ENCODE data around the gene MSI2.
A peak's percentile ranks its signal among the peaks of the same experiment; 100 is the strongest.

The MSI2 gene

GRCh38 chr17:57406981-57407286, 150.6 kb downstream of the MSI2 start:
- DNase-seq (ENCODE audit: extremely low read depth in 1 of 2, low read depth in 1 of 2) = no peak

GRCh38 chr17:57407287-57408070, 151.2 kb downstream of the MSI2 start:
- no peak for DNase-seq (ENCODE audit: extremely low read depth in 1 of 2, low read depth in 1 of 2)

GRCh38 chr17:57408071-57408811, 151.9 kb downstream of the MSI2 start:
- peak in 1 of 2 donors; percentile 5 for DNase-seq (ENCODE audit: extremely low read depth in 1 of 2, low read depth in 1 of 2)

- no peak for DNase-seq (ENCODE audit: extremely low read depth in 1 of 2, low read depth in 1 of 2)
These were observed 153.8 kb downstream of the MSI2 start for GRCh38 chr17:57410169-57410568.

GRCh38 chr17:57412520-57413096, 156.3 kb downstream of the MSI2 start:
- DNase-seq (ENCODE audit: extremely low read depth in 1 of 2, low read depth in 1 of 2) = no peak

- no peak for DNase-seq (ENCODE audit: extremely low read depth in 1 of 2, low read depth in 1 of 2)
These were observed 157.7 kb downstream of the MSI2 start for GRCh38 chr17:57413848-57414651.

- no peak for DNase-seq (ENCODE audit: extremely low read depth in 1 of 2, low read depth in 1 of 2)
These were observed 159.5 kb downstream of the MSI2 start for GRCh38 chr17:57415751-57416207.

- no peak for DNase-seq (ENCODE audit: extremely low read depth in 1 of 2, low read depth in 1 of 2)
These were observed 160.0 kb downstream of the MSI2 start for GRCh38 chr17:57416369-57416768.

GRCh38 chr17:57417956-57418355, 161.6 kb downstream of the MSI2 start:
- DNase-seq (ENCODE audit: extremely low read depth in 1 of 2, low read depth in 1 of 2) = no peak

GRCh38 chr17:57418463-57419246, 162.3 kb downstream of the MSI2 start:
- DNase-seq (ENCODE audit: extremely low read depth in 1 of 2, low read depth in 1 of 2) = no peak

GRCh38 chr17:57419940-57420550, 163.7 kb downstream of the MSI2 start:
- no peak for DNase-seq (ENCODE audit: extremely low read depth in 1 of 2, low read depth in 1 of 2)

- DNase-seq (ENCODE audit: extremely low read depth in 1 of 2, low read depth in 1 of 2) = no peak
These were observed 164.7 kb downstream of the MSI2 start for GRCh38 chr17:57420734-57421717.

GRCh38 chr17:57422574-57423164, 166.3 kb downstream of the MSI2 start:
- peak in 1 of 2 donors; percentile 45 for DNase-seq (ENCODE audit: extremely low read depth in 1 of 2, low read depth in 1 of 2)

- no peak for DNase-seq (ENCODE audit: extremely low read depth in 1 of 2, low read depth in 1 of 2)
These were observed 167.2 kb downstream of the MSI2 start for GRCh38 chr17:57423541-57423940.

- DNase-seq (ENCODE audit: extremely low read depth in 1 of 2, low read depth in 1 of 2) = no peak
These were observed 167.9 kb downstream of the MSI2 start for GRCh38 chr17:57424273-57424672.

- DNase-seq (ENCODE audit: extremely low read depth in 1 of 2, low read depth in 1 of 2) = no peak
These were observed 168.5 kb downstream of the MSI2 start for GRCh38 chr17:57424777-57425188.

- no peak for DNase-seq (ENCODE audit: extremely low read depth in 1 of 2, low read depth in 1 of 2)
These were observed 169.1 kb downstream of the MSI2 start for GRCh38 chr17:57425431-57425830.
